Left renal cortex interstitium (tissue), 4 donors: Measurements from ENCODE around the gene PCDHB11. TPM values are rescaled to one million over a fixed set of nuclear protein-coding genes. Genes with fewer than 3 reads are reported as not detected.
"Not testable (repeated sequence)": the region's sequence is repeated elsewhere in the genome, so short reads cannot be mapped to it uniquely, and the experiment has no call there.

Experiments
- DNase-seq, 4 donors: peaks; one replicate each; pipeline ENCODE4 v3.0.0-alpha.2; 2013; ENCODE audit warnings: low read depth in 4 of 4, low spot score in 2 of 4, missing footprints in 1 of 4
- polyA plus RNA-seq, 4 donors: library from polyadenylated mRNA; unstranded; fragments of 120-200 nt; gene quantifications; one replicate each; pipeline ENCODE4 v1.2.1, GENCODE V29; 2013; ENCODE audit not compliant: insufficient read length in 4 of 4

The PCDHB11 gene
- 1 to 10 TPM; 4.9 to 6.0 (median 5.6) TPM for polyA plus RNA-seq

DNA sequence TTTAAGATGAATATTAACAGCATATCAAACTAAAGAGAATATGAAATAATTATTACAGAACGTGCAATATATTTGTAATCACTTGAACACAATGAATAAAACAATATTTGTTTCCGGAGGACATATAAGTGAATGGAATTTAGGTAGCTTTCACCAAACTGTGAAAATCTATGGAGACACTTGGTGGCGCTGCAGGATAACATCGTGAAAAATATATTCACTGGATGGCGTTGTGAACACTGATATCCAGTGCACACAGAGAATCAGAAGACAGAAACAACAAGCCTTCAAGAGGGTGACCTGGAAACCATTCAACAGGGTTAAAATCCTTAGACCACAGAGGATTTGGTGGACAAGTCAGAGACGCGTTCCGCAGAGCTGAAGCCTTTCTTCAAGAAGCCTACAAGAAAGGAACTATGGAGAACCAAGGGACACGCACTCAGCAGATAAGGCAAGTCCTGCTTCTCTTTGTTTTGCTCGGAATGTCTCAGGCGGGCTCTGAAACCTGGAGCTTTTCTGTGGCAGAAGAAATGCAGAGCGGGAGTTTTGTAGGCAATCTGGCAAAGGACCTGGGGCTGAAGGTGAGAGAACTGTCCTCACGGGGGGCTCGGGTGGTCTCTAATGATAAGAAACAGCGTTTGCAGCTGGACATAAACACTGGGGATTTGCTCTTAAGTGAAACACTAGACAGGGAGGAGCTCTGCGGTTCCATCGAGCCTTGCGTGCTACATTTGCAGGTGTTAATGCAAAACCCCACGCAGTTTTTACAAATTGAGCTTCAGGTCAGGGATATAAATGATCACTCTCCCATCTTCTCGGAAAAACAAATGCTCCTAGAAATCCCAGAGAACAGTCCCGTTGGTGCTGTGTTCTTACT is at the start of gene PCDHB11:
TSS of gene PCDHB11 (plus strand) at position 269 of the 877 bp plus-strand sequence. CDS start at position 417, 148 bp downstream.
- DNase-seq = no peak

DNA sequence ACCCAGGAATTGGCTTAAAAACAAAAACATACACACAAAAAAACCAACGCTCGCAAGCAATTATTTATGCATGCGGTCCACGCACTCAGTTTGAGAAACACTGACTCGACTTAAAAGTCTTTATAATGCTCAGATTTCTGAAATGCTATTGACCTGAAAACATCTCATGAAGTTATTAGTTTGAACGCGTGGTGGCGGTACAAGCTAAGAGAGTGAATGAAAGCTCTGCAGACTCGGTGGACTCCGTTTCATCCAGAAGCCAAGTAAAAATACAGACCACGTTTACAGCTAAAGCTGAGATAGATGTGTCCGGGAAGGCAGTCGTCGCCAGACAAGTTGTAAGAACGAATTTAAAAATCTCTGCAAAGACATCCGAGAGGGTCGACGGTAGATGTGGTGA is 49.6 kb upstream of the PCDHB11 start, which contains the start of gene PCDHB6:
TSS of gene PCDHB6 (plus strand) at position 246 of the 400 bp plus-strand sequence. CDS start 201 bp downstream, outside the sequence.
- DNase-seq = no peak

DNA sequence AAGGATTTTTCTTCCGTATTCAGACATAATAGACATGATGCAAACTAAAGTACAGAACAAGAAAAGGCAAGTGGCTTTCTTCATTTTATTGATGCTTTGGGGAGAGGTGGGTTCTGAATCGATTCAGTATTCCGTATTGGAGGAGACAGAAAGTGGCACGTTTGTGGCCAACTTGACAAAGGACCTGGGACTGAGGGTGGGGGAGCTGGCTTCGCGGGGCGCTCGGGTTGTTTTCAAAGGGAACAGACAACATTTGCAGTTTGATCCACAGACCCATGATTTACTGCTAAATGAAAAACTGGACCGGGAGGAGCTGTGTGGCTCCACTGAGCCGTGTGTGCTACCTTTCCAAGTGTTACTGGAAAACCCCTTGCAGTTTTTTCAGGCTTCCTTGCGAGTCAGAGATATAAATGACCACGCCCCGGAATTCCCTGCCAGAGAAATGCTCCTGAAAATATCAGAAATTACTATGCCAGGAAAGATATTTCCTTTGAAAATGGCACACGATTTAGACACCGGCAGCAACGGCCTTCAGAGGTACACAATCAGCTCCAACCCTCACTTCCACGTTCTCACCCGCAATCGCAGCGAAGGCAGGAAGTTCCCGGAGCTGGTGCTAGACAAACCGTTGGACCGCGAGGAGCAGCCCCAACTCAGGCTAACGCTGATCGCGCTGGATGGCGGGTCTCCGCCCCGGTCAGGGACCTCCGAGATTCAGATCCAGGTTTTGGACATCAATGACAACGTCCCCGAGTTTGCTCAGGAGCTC is 49.0 kb upstream of the PCDHB11 start:
- no peak for DNase-seq

DNA sequence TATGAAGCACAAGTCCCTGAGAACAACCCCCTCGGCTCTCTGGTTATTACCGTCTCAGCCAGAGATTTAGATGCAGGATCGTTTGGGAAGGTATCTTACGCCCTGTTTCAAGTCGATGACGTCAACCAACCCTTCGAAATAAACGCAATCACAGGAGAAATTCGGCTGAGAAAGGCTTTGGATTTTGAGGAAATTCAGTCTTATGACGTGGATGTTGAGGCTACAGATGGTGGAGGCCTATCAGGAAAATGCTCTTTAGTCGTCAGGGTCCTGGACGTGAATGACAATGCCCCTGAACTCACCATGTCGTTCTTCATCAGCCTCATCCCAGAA is 48.5 kb upstream of the PCDHB11 start:
- no peak for DNase-seq

DNA sequence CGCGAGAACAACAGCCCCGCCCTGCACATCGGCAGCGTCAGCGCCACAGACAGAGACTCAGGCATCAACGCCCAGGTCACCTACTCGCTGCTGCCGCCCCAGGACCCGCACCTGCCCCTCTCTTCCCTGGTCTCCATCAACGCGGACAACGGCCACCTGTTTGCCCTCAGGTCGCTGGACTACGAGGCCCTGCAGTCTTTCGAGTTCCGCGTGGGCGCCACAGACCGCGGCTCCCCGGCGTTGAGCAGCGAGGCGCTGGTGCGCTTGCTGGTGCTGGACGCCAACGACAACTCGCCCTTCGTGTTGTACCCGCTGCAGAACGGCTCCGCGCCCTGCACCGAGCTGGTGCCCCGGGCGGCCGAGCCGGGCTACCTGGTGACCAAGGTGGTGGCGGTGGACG is 47.8 kb upstream of the PCDHB11 start:
- DNase-seq = not testable (repeated sequence)

DNA sequence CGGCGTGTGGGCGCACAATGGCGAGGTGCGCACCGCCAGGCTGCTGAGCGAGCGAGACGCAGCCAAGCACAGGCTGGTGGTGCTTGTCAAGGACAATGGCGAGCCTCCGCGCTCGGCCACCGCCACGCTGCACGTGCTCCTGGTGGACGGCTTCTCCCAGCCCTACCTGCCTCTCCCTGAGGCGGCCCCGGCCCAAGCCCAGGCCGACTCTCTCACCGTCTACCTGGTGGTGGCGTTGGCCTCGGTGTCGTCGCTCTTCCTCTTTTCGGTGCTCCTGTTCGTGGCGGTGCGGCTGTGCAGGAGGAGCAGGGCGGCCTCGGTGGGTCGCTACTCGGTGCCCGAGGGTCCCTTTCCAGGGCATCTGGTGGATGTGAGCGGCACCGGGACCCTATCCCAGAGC is 47.3 kb upstream of the PCDHB11 start:
- not testable (repeated sequence) for DNase-seq

DNA sequence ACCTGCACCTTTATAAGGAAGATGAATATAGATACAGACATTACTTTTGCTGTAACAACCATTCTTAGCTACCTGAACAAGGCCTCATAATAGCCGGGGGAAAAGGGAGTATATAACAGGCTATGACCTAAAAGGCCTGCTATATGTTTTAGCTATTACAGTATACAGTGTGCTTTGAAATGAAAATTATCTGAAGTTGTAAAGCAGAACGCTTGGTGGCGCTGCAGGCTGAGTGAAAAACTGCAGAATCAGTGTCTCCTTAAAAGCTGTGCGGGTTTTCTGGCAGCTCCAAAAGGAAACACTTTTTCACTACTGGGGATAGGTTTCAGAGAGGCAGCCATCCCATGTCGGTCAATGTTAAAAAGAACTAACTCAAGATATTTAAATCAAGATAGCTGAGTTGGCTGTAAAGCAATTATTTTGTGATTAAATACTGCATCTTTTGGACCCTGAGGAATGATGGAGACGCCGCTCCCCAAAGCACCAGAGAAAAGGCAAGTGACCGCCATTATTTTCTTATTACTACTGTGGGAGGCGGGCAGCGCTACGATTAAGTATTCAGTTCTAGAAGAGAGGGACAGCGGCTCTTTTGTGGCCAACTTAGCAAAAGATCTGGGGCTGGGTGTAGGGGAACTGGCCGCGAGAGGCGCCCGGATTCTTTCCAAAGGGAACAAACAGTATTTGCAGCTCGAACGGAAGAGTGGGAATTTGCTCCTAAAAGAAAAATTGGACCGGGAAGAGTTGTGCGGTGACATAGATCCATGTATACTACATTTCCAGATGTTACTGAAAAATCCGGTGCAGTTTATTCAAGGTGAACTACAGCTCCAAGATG is 43.7 kb upstream of the PCDHB11 start:
- no peak for DNase-seq

DNA sequence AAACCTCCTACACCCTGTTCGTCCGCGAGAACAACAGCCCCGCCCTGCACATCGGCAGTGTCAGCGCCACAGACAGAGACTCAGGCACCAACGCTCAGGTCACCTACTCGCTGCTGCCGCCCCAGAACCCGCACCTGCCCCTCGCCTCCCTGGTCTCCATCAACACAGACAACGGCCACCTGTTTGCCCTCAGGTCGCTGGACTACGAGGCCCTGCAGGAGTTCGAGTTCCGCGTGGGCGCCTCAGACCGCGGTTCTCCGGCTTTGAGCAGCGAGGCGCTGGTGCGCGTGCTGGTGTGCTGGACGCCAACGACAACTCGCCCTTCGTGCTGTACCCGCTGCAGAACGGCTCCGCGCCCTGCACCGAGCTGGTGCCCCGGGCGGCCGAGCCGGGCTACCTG is 42.1 kb upstream of the PCDHB11 start:
- DNase-seq = not testable (repeated sequence)

DNA sequence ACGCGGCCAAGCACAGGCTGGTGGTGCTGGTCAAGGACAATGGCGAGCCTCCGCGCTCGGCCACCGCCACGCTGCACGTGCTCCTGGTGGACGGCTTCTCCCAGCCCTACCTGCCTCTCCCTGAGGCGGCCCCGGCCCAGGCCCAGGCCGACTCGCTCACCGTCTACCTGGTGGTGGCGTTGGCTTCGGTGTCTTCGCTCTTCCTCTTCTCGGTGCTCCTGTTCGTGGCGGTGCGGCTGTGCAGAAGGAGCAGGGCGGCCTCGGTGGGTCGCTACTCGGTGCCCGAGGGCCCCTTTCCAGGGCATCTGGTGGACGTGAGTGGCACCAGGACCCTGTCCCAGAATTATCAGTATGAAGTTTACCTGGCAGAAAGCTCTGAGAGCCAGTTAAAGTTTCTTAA is 41.5 kb upstream of the PCDHB11 start:
- DNase-seq = not testable (repeated sequence)

DNA sequence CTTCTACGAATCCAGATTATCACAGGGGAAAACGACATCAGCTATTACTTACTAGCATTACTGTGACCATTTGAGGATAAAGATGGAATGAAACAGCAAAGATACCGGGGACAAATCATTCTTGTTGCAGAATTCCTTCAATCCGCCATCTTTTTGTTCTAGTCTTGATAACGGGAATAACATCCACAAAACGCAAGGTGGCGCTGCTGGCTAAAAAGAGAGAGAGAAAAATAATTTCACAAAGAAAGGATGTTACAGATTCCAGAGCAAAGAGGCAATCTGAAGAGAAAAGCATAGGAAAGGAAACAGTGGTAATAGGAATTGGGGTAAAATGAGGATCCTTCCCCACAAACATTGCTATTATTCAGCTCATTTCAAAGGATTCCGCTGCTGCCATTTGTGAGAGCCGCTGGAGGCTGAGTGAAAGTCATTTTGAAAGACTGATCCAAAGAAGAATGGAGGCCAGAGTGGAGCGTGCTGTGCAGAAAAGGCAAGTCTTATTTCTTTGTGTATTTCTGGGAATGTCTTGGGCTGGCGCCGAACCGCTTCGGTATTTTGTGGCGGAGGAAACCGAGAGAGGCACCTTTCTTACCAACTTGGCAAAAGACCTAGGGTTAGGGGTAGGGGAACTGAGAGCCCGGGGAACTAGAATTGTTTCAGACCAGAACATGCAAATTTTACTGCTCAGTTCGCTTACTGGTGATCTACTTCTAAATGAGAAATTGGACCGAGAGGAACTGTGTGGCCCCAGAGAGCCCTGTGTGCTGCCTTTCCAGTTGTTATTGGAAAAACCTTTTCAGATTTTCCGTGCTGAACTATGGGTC is 26.8 kb upstream of the PCDHB11 start, which contains the start of gene PCDHB7:
TSS of gene PCDHB7 (plus strand) at position 264 of the 824 bp plus-strand sequence. CDS start at position 456, 192 bp downstream.
- DNase-seq = peak in 1 of 4 donors; percentile 25

DNA sequence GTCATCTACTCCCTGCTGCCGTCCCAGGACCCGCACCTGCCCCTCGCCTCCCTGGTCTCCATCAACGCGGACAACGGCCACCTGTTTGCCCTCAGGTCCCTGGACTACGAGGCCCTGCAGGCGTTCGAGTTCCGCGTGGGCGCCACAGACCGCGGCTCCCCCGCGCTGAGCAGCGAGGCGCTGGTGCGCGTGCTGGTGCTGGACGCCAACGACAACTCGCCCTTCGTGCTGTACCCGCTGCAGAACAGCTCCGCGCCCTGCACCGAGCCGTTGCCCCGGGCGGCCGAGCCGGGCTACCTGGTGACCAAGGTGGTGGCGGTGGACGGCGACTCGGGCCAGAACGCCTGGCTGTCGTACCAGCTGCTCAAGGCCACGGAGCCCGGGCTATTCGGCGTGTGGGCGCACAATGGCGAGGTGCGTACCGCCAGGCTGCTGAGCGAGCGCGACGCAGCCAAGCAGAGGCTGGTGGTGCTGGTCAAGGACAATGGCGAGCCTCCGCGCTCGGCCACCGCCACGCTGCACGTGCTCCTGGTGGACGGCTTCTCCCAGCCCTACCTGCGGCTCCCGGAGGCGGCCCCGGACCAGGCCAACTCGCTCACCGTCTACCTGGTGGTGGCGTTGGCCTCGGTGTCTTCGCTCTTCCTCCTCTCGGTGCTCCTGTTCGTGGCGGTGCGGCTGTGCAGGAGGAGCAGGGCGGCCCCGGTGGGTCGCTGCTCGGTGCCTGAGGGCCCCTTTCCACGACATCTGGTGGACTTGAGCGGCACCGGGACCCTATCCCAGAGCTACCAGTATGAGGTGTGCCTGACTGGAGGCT is 24.9 kb upstream of the PCDHB11 start:
- not testable (repeated sequence) for DNase-seq

DNA sequence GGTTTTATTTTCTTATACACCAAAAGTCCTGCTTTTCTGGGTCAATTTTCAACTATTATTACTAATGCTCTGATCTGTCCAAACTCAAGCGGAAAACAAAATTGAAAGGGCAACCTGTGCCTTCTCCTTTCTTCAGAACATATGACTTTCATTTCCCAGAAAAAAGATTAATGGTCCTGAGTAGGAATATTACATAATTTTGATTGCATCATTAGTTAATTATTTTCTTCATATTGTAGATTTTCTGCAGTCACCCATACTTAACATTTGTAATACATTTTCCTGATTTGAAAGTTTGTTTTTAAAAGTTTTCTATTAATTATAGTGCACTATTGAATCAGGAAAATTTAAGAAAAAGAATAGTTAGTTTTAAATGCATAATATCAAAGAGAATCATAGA is 23.5 kb upstream of the PCDHB11 start:
- no peak for DNase-seq

DNA sequence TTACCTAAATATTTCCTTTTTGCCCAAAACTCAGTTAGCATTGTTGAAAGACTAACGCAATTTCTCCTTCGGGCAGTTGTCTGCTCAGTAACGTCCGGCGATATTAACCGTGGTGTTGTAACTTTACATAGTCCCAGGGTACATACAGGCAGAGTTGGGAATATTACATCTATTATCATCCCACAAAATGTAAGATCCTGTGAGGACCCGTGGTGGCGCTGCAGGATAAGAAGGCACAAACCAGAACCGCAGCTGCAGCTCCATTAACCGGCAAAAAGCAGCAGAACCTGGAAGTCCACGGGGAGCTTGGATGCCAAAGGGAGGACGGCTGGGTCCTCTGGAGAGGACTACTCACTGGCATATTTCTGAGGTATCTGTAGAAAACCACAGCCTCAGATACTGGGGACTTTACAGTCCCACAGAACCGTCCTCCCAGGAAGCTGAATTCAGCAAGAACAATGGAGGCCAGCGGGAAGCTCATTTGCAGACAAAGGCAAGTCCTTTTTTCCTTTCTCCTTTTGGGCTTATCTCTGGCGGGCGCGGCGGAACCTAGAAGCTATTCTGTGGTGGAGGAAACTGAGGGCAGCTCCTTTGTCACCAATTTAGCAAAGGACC is 21.7 kb upstream of the PCDHB11 start, which contains the start of gene PCDHB8:
TSS of gene PCDHB8 (plus strand) at position 214 of the 615 bp plus-strand sequence. CDS start at position 459, 245 bp downstream.
- not testable (repeated sequence) for DNase-seq

DNA sequence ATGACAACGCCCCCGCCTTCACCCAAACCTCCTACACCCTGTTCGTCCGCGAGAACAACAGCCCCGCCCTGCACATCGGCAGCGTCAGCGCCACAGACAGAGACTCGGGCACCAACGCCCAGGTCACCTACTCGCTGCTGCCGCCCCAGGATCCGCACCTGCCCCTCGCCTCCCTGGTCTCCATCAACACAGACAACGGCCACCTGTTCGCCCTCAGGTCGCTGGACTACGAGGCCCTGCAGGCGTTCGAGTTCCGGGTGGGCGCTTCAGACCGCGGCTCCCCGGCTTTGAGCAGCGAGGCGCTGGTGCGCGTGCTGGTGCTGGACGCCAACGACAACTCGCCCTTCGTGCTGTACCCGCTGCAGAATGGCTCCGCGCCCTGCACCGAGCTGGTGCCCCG is 20.1 kb upstream of the PCDHB11 start:
- DNase-seq = not testable (repeated sequence)

DNA sequence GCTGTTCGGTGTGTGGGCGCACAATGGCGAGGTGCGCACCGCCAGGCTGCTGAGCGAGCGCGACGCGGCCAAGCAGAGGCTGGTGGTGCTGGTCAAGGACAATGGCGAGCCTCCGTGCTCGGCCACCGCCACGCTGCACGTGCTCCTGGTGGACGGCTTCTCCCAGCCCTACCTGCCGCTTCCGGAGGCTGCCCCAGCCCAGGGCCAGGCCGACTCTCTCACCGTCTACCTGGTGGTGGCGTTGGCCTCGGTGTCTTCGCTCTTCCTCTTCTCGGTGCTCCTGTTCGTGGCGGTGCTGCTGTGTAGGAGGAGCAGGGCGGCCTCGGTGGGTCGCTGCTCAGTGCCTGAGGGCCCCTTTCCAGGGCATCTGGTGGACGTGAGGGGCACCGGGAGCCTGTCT is 19.6 kb upstream of the PCDHB11 start:
- not testable (repeated sequence) for DNase-seq

DNA sequence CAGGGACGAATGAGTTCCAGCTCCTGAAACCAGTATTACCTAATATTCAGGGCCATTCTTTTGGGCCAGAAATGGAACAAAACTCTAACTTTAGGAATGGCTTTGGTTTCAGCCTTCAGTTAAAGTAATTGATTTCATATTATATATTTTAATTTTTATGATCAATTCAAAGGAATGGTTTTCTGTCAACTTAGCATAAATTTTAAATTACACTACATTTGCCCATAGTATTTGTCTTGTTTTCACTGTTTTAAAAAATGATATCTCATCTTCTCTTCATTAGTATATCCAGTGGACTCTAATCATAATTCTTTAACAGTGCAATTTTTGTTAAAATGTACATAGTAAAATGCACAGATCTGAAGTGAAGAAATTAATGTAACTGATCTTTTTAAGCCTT is 19.1 kb upstream of the PCDHB11 start:
- DNase-seq = no peak

DNA sequence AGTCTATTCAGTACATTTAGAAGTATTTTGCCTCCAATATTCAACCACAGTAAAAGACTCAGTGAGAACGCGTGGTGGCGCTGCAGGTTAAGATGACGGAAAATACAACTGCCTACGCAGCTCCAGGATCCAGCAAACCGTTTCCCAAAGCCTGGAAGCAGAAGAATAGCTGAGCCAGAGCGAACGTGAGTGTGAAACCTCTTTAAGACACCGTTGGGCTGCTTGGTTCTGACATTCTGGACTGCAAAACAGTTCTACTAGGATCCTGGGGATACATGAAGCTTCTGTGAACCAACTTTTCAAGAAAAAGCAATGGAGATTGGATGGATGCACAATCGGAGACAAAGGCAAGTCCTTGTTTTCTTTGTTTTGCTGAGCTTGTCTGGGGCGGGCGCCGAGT is 17.2 kb upstream of the PCDHB11 start, which contains the start of gene PCDHB16:
TSS of gene PCDHB16 (plus strand) at position 140 of the 400 bp plus-strand sequence. CDS start at position 313, 173 bp downstream.
- no peak for DNase-seq
